ENCODE measurements around the gene SMAD6.

SMAD6 gene

DNA sequence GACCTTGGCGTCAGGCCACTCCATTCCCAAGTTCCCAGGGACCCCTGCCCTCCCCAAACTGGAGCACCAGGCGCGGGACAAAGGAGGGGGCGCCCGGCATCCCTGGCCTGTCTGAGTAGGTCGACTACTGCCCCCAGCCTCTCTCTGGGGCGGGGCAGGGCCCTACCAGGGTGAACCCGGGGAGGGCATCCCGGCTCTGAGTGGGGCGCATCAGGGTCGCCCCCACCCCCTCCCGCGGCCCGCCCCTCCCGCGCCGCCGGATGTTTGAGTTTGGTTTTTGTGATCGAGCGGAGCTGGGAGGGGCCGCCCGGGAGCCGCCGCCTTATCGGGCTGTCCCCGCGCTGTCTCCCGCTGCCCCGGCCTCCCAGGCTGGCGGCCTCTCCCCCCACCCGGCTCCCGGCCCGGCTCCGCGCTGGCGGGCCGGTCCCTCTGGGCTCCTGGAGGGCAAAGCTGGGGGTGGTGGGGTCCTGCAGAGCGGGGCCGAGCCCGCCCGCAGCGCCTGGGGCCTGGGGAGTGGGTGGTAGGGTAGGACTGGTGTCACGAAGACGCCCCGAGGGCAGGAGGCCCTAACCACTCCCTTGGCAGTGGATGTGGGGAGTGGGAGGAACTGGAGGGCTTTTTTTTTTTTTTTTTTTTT, 47.2 kb upstream of the SMAD6 start:
- TF ChIP-seq, protein P1, sequence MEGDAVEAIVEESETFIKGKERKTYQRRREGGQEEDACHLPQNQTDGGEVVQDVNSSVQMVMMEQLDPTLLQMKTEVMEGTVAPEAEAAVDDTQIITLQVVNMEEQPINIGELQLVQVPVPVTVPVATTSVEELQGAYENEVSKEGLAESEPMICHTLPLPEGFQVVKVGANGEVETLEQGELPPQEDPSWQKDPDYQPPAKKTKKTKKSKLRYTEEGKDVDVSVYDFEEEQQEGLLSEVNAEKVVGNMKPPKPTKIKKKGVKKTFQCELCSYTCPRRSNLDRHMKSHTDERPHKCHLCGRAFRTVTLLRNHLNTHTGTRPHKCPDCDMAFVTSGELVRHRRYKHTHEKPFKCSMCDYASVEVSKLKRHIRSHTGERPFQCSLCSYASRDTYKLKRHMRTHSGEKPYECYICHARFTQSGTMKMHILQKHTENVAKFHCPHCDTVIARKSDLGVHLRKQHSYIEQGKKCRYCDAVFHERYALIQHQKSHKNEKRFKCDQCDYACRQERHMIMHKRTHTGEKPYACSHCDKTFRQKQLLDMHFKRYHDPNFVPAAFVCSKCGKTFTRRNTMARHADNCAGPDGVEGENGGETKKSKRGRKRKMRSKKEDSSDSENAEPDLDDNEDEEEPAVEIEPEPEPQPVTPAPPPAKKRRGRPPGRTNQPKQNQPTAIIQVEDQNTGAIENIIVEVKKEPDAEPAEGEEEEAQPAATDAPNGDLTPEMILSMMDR (IDR thresholded peaks at IDR 0.05; ENCODE audit: low read depth, low read length), result no peak
- DNase-seq, result no peak
- Histone ChIP-seq H3K27ac (no peak overlapping the region), H3K9me3 (ENCODE audit: severe bottlenecking) (no peaks in the 10 kb centered on the region), H3K4me3 (ENCODE audit: low read depth, low read length) (no peak overlapping the region), H3K27me3 (ENCODE audit: insufficient read depth, low read depth, severe bottlenecking) (no peaks in the 10 kb centered on the region), H3K36me3 (no peaks in the 10 kb centered on the region)

DNA sequence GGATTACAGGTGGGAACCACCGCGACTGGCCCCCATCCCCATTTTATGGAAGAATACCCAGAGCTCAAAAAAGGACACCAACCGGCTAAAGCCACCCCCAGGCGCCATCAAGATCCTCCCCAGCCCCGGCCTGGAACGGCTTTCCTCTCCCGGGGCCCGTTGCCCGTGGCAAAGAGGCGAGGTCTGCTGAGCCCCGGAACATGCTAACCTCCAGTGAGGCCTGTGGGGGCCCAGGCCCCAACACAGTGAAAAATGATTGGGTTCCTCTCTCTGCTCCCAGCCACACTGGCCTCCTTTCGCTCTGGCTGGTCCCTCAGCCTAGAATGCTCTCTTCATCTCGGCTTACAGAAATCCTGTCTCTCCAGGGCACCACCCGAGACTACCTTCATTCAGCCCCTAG, 46.5 kb upstream of the SMAD6 start:
- DNase-seq, result no peak
- no peak overlapping the region for H3K4me3 ChIP-seq (ENCODE audit: low read depth, low read length)
- no peaks in the 10 kb centered on the region for H3K36me3 ChIP-seq
- TF ChIP-seq, protein P1 (IDR thresholded peaks at IDR 0.05; ENCODE audit: low read depth, low read length), result no peak
- H3K27me3 ChIP-seq (ENCODE audit: insufficient read depth, low read depth, severe bottlenecking), result no peaks in the 10 kb centered on the region
- H3K27ac ChIP-seq, result no peak overlapping the region
- no peaks in the 10 kb centered on the region for H3K9me3 ChIP-seq (ENCODE audit: severe bottlenecking)

DNA sequence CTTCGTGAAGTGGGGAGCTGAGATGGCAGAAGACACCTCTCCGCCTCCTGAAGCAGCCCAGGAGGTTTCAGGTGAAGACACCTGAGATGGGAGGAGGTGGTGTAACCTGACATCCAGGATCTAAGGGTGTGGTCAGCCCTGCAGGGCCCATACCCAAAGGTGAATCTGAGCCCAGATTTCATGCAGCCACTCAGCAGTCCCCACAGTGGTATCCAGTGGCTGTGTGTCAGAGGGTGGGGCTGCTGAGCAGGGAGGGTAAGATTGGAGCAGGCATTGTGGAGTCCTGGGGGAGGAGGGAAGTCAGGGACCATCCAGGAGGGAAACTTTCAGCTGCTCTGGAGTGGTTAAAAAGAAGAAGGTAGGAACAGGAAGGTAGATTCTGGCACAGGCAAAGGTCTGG, 46.0 kb upstream of the SMAD6 start:
- no peak for DNase-seq
- Histone ChIP-seq H3K36me3 (no peaks in the 10 kb centered on the region), H3K4me3 (ENCODE audit: low read depth, low read length) (no peak overlapping the region), H3K27ac (no peak overlapping the region), H3K27me3 (ENCODE audit: insufficient read depth, low read depth, severe bottlenecking) (no peaks in the 10 kb centered on the region), H3K9me3 (ENCODE audit: severe bottlenecking) (no peaks in the 10 kb centered on the region)
- TF ChIP-seq, protein P1 (IDR thresholded peaks at IDR 0.05; ENCODE audit: low read depth, low read length), result no peak

DNA sequence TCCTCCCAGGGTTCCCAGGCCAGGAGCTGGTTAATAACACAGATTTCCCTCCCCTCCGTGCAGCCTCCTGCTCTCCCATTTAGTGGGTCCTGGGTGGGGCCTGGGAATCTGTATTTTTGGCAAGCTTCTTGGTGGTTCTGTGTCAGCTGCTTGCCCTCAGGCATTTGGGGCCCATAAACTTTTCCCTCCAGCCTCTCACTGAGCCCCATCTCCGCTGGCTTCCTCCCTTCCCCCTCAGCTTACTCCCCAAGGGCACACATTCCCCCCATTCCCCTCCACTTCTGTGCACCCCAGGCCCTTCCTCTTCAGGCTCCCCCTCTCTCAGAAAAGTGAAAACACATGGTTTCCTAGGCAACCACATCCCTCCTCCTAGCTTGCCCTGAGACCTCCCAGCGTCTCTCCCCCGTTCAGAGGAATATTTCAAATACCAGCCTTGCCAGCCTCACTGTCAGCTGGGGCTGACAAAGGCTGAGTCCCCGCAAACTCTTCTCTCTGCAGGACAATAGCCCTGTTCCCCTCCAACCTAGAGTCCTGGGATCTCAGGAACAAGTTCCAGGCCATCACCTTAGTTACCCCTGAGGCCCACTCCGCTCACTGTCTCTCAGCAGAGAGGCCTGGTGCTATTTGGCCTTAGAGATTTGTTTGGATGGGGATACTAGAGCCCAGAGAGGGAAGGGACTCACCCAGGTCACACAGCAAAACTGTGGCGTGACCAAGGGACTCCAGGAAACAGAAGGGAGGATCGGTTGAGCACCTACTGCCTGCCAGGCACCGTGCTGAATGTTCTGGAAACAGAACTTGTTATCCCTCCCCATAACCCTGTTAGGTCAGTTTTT, 44.6 kb upstream of the SMAD6 start:
- no peaks in the 10 kb centered on the region for H3K9me3 ChIP-seq (ENCODE audit: severe bottlenecking)
- H3K36me3 ChIP-seq, result no peaks in the 10 kb centered on the region
- DNase-seq, result no peak
- H3K27ac ChIP-seq, result no peak overlapping the region
- TF ChIP-seq, protein P1 (IDR thresholded peaks at IDR 0.05; ENCODE audit: low read depth, low read length), result no peak
- no peaks in the 10 kb centered on the region for H3K27me3 ChIP-seq (ENCODE audit: insufficient read depth, low read depth, severe bottlenecking)
- H3K4me3 ChIP-seq (ENCODE audit: low read depth, low read length), result no peak overlapping the region

DNA sequence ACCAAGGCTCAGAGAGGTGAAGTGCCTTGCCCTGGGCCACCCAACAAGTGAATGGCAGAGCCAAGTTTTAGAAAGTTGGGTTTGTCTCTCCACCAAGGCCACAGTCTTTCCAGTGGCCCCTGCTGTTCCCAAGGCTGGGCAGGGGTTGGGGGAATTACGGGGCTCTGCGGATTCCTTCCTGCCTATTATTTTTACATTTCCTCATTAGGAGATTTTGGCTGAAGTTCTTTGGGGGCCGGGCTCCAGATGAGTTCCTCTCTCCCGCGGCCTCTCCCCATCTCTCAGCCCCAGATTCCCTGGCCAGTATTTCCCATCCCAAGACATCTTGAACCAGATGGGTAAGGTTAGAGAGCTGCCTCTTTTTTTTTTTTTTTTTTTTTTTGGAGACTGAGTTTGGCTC, 44.0 kb upstream of the SMAD6 start:
- no peak overlapping the region for H3K27ac ChIP-seq
- no peak overlapping the region for H3K4me3 ChIP-seq (ENCODE audit: low read depth, low read length)
- H3K9me3 ChIP-seq (ENCODE audit: severe bottlenecking), result no peaks in the 10 kb centered on the region
- DNase-seq, result no peak
- H3K36me3 ChIP-seq, result no peaks in the 10 kb centered on the region
- no peaks in the 10 kb centered on the region for H3K27me3 ChIP-seq (ENCODE audit: insufficient read depth, low read depth, severe bottlenecking)
- TF ChIP-seq, protein P1 (IDR thresholded peaks at IDR 0.05; ENCODE audit: low read depth, low read length), result no peak
